GM12891 (cell line): ENCODE results near the gene SLC35F4.

ENCODE experiments used
- POLR2A ChIP-seq: IDR thresholded peaks from 2 replicates; pipeline ENCODE4 v1.6.1; 2011; ENCODE audit warnings: low read depth, low read length, control low read depth
- POLR2AphosphoS5 ChIP-seq: IDR thresholded peaks from 2 replicates; pipeline ENCODE4 v1.6.1; 2011; ENCODE audit warnings: low read depth, low read length, control low read depth
- TAF1 ChIP-seq: IDR thresholded peaks from 2 replicates; pipeline ENCODE4 v1.6.1; 2011; ENCODE audit warnings: low read depth, low read length, control low read depth

DNA sequence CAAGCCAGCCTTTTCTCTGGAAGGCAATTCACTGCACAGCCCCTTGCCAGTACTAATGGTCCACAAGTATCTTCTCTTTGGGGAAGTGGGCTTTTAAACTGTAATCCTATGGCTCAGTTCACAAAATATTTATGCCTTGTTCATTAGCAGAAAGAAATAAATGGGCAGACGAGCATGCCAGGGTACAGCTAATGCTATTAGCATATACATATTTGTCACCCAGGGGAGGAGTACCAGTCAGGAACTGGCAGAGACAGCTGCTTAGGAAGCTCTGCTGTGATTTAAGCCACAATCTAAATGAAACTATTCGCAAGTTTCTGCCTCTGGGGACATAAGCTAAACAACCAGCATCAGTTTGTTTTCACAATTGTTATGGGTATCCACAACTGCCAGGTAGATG, 258.8 kb downstream of the SLC35F4 start:
- TF ChIP-seq POLR2A (no peak), POLR2AphosphoS5 (no peak), TAF1 (no peak)
